Nephron (organoid): ENCODE data around the gene KCNQ1.

Experiments
- H3K27ac Mint-ChIP-seq, 3 experiments: 2 replicates each; pipeline ENCODE4 v1.8.0; 2020; ENCODE audit warnings: mixed read lengths in 3 of 3, mild to moderate bottlenecking in 2 of 3, moderate library complexity in 1 of 3
- H3K27me3 Mint-ChIP-seq: 2 replicates; pipeline ENCODE4 v1.8.0; 2021; ENCODE audit warnings: low read depth, mild to moderate bottlenecking, moderate library complexity, mixed read lengths
- H3K36me3 Mint-ChIP-seq: 2 replicates; pipeline ENCODE4 v1.8.0; 2020; ENCODE audit warnings: low read depth, mixed read lengths
- H3K4me1 Mint-ChIP-seq: 2 replicates; pipeline ENCODE4 v1.8.0; 2020; ENCODE audit warnings: mixed read lengths
- H3K4me3 Mint-ChIP-seq, 3 experiments: 2 replicates each; pipeline ENCODE4 v1.8.0; 2020; ENCODE audit warnings: mild to moderate bottlenecking in 3 of 3, mixed read lengths in 3 of 3, moderate library complexity in 2 of 3
- H3K9me3 Mint-ChIP-seq: 2 replicates; pipeline ENCODE4 v1.8.0; 2020; ENCODE audit warnings: mixed read lengths
- TF ChIP-seq, protein P1 (sequence below), 3 experiments: fragments of 200-600 bp; sonication (generic); IDR thresholded peaks; one replicate each; pipeline ENCODE4 v1.5.0; 2021; ENCODE audit warnings: antibody characterized with exemption in 3 of 3; ENCODE audit not compliant: unreplicated experiment in 3 of 3

Gene KCNQ1

DNA sequence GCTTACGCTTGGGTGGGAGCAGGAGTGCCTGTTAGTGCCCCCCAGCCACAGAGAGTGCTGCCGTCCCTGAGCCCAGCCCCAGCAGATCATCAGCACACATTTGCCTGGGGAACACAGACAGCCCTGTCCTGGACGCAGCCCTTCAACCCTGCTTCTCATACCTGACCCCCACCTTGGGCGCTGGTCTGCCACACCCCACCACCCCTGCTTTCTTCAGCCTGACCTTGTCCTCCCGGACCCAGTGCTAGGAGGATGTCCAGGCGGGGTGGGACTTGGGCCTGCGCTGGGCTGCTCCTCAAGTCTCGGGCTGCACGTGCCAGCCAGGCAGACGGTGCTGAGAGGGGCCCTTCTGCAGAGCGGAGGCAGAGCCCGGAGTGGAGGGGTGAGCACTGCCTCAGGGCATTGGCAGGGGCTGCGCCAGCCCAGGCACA, 135.8 kb downstream of the KCNQ1 start:
- Mint-ChIP-seq H3K4me1 (peaks cover 8% of the 10 kb centered on the region), H3K36me3 (no peaks in the 10 kb centered on the region), H3K4me3 (no peak overlapping the region), H3K9me3 (no peaks in the 10 kb centered on the region), H3K27ac (no peak overlapping the region), H3K27me3 (no peaks in the 10 kb centered on the region)
- TF ChIP-seq, protein P1, sequence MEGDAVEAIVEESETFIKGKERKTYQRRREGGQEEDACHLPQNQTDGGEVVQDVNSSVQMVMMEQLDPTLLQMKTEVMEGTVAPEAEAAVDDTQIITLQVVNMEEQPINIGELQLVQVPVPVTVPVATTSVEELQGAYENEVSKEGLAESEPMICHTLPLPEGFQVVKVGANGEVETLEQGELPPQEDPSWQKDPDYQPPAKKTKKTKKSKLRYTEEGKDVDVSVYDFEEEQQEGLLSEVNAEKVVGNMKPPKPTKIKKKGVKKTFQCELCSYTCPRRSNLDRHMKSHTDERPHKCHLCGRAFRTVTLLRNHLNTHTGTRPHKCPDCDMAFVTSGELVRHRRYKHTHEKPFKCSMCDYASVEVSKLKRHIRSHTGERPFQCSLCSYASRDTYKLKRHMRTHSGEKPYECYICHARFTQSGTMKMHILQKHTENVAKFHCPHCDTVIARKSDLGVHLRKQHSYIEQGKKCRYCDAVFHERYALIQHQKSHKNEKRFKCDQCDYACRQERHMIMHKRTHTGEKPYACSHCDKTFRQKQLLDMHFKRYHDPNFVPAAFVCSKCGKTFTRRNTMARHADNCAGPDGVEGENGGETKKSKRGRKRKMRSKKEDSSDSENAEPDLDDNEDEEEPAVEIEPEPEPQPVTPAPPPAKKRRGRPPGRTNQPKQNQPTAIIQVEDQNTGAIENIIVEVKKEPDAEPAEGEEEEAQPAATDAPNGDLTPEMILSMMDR (IDR thresholded peaks at IDR 0.05; ENCODE audit: unreplicated experiment in 3 of 3) = no peak

DNA sequence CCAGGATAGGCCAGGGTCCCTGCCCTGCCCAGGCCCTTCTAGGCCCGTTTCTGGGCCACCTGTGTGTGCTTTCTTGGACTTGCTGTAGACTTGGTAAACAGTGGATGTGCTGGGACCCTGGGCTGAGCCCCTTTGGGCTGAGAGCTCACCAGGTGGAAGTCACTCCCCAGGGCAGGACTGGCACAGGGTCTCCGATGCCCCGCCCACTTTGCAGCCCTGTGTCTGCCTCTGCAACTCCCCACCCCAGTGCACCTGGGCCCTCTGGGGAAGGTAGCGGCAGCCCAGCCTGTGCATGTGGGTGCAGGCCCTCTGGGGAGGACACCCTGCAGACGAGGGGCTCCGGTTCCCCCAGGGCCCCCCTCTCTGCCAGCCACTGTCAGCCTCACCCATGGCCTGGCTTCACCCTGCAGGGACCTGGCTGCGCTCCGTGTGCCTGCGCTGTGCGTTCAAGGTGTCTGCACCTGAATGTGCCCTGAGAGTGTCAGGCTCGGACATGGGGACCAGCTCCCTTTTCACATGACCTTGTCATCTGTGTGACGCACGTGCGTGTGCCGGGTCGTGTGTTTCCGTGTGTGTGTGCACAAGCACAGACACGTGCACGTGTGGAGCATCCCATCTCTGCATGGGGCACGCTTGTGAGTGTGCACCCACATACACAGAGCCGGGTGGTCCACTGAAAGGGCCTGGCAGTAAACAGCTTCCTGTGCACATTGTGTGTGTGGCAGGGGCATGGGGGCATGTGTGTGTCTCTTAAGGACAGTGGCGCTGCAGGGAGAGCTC, 136.5 kb downstream of the KCNQ1 start:
- H3K36me3 Mint-ChIP-seq = no peaks in the 10 kb centered on the region
- peaks cover 1% of the 10 kb centered on the region for H3K4me1 Mint-ChIP-seq
- TF ChIP-seq, protein P1 (IDR thresholded peaks at IDR 0.05; ENCODE audit: unreplicated experiment in 3 of 3) = no peak
- no peak overlapping the region for H3K27ac Mint-ChIP-seq
- no peaks in the 10 kb centered on the region for H3K27me3 Mint-ChIP-seq
- no peak overlapping the region for H3K4me3 Mint-ChIP-seq
- no peaks in the 10 kb centered on the region for H3K9me3 Mint-ChIP-seq

DNA sequence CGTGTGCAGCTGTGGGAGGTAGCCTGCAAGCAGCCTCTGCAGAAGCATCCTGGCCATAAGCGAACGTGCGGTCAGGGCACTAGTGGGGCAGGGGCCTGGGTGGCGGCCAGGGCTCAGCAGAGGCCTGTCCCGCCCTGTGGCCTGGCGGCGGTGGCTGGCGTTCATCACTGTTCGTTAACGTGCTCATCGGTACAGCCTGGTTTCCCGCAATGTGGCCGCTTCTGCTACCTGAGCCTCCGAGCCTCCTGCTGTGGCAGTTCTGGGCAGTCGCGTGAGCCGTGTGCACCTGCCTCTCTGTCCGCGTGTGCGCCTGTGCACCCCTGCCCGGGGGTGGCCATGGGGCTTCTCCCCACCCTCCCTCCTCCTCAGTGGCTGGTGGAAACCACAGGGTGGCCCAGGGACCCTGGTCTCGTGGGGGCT, 137.1 kb downstream of the KCNQ1 start:
- H3K4me3 Mint-ChIP-seq = no peak overlapping the region
- TF ChIP-seq, protein P1 (IDR thresholded peaks at IDR 0.05; ENCODE audit: unreplicated experiment in 3 of 3) = no peak
- H3K27me3 Mint-ChIP-seq = no peaks in the 10 kb centered on the region
- no peaks in the 10 kb centered on the region for H3K36me3 Mint-ChIP-seq
- H3K9me3 Mint-ChIP-seq = no peaks in the 10 kb centered on the region
- no peaks in the 10 kb centered on the region for H3K4me1 Mint-ChIP-seq
- H3K27ac Mint-ChIP-seq = no peak overlapping the region

DNA sequence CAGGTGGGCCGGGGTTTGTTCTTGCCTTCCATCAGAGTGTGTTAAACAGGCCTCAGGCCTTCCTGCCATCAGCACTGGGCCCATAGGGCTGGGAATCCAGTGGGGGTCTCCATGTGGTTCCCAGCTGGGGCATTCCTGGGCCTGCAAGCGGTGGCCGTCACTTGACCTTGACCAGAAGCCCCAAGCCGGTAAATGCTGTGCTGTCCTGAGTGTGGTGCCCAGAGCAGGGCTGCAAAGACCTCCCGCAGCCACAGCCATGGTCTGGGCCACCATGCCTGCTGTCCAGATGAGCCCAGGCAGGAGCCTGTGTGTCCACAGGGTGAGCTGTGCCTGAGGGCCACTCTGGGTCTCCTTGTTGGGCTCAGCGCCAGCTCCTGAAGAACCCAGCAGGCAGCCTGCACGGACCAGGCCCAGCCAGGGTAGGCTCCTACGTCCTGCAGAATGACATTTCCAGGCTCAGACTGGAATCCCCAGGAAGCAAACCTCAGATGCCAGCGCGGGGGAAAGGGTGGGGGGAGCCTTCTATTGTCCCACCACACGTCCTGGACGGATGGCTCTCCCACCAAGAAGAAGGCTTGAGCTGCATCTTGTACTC, 137.6 kb downstream of the KCNQ1 start:
- H3K27me3 Mint-ChIP-seq = no peaks in the 10 kb centered on the region
- H3K4me1 Mint-ChIP-seq = no peaks in the 10 kb centered on the region
- H3K4me3 Mint-ChIP-seq = no peak overlapping the region
- H3K36me3 Mint-ChIP-seq = no peaks in the 10 kb centered on the region
- H3K9me3 Mint-ChIP-seq = no peaks in the 10 kb centered on the region
- H3K27ac Mint-ChIP-seq = no peak overlapping the region
- TF ChIP-seq, protein P1 (IDR thresholded peaks at IDR 0.05; ENCODE audit: unreplicated experiment in 3 of 3) = no peak

DNA sequence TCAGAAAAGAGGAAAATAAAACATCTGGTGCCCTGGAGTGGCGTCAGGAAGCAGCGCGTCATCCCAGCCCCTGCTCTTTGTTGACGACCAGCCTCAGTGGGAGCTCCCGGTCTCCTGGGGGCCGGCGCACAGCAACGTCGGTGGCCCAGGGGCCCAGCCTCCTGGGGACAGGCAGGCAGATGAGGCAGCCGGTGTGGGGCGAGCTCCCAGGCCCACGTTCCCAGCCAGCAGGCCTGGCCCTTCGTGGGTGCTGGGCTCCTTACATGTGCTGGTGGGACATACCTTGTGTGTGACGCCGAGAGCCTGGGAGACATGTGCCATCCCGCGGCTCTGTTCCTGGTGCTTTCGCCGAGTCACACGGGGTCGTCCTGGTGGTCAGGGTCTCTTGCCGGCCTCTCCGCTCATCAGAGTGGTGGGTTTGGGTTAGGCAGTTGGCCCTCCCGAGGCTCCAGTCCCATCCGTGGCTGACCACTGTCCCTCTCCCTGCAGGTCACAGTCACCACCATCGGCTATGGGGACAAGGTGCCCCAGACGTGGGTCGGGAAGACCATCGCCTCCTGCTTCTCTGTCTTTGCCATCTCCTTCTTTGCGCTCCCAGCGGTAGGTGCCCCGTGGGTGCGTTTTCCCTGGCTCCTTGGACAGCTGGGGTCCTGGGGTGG, 138.3 kb downstream of the KCNQ1 start:
- Mint-ChIP-seq H3K36me3 (no peaks in the 10 kb centered on the region), H3K27me3 (no peaks in the 10 kb centered on the region), H3K4me1 (no peaks in the 10 kb centered on the region), H3K4me3 (no peak overlapping the region), H3K27ac (no peak overlapping the region), H3K9me3 (no peaks in the 10 kb centered on the region)
- TF ChIP-seq, protein P1 (IDR thresholded peaks at IDR 0.05; ENCODE audit: unreplicated experiment in 3 of 3) = no peak
